Sciatic nerve (tissue), 2 donors: ENCODE data around the gene TEX264. TPM values are rescaled to one million over a fixed set of nuclear protein-coding genes. Genes with fewer than 3 reads are reported as not detected.

Experiments used
- ATAC-seq: fragments of 200-7000 bp; cut with Tn5 transposase; one replicate; pipeline ENCODE4 v1.9.1; 2020; ENCODE audit warnings: mild to moderate bottlenecking, moderate library complexity
- DNase-seq: peaks from one replicate; pipeline ENCODE4 v3.0.0-alpha.2; 2020; ENCODE audit warnings: low spot score
- intact Hi-C: fragments of 100-400 bp; cut with DNase I; formaldehyde crosslinking; loops from one replicate; pipeline ENCODE4 v1.14.2; 2022
- total RNA-seq: library from RNA; stranded (reverse); fragmentation: NEBNext Ultra II Directional; extraction: Animal tissue kit (Norgen Biotek cat#: 25700); gene quantifications from one replicate; pipeline ENCODE4 v1.2.1, GENCODE V29; 2021
- donor health status: DM: no; HTN: no; CAD: no.
- donor health status: DM: no; HTN: no; CAD: no.

Gene TEX264
- total RNA-seq, 1 donor from 2014 or later: 35.8 TPM

DNA sequence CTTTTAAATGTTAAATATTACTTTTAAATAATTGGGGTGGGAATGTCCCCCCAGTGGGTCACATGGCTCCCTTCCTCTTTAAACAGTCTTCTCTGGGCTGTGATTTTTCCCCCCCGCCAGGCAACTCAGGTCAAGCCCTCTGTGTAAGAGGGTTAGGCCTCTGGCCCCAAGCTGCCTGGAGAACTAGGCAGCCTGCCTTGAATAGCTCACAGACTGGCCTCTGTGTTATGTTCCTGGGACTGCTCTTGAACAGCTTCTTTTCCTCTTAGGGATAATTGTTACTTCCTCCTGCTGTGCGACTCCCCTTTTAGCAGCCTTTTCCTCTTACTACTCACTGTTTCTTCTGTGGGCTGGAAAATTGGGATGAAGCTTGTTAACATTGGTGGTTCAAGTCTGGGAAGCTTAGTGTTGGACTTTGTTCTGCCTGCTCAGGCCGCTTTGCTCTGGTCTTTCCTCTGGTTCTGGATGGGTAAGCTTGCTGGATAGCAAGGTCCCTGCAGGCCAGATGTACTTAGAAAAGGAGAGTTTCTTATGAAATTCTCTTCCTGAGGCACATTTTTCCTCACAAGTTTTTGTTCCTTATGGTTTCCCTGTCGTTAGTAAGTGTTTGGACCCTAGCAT, 2.2 kb downstream of the TEX264 start:
- ATAC-seq (no peak), DNase-seq (peak; percentile 27)
- intact Hi-C loops: no loop called here

DNA sequence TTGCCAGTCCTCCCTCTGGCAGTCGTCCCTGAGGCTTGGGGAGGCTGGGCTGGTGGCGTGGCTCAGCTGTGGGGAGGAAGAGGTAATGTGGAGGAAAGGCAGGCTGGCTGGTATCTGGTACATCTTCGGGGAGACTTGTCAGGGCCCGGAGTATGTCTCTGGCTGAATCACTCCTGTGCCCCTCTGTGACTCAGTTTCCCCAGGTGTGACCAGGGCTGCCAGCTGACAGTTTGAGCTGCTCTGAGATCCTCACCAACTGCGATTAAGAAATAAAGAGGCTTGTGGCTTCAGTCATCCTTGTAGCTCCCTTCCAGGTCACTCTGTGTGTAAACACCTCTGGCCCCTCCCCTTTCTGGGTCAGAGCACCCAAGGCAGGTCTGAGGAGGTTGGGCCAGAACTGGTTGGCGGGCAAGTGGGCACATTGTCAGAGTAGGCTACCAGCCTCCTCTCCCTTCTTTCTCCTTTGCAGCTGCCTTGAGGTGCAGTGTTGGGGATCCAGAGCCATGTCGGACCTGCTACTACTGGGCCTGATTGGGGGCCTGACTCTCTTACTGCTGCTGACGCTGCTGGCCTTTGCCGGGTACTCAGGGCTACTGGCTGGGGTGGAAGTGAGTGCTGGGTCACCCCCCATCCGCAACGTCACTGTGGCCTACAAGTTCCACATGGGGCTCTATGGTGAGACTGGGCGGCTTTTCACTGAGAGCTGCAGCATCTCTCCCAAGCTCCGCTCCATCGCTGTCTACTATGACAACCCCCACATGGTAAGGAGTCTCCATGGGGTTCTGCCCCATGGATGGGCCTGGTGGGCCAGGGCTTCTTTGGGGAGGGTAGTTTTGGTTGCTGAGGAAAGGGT, 3.0 kb downstream of the TEX264 start:
- DNase-seq: peak; percentile 45
- ATAC-seq: no peak
- intact Hi-C loops: no loop called here

DNA sequence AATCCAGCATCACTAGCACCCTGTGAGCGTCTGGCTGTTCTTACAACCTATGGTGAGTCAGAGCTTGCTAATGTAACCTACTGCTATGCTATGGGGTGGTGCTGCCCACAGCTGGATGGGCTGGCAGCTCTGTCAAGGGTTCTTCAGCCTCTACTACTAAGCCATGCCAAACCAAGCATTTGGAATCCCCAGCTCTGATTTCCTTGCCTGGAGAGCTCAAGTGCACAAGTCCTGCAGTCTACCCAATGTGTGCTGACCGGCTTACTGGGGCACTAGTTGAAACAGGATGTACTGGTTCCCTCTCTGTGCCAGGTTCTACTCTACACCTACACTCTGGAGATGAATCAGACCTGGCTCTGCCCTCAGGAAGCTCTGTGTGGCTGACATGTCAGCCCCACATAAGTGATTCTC, 4.2 kb downstream of the TEX264 start:
- intact Hi-C loops: loop anchor here (5.0 kb wide), 1 partner anchor 173 kb away; the partner anchor contains the start of gene DCAF1
- DNase-seq: peak; percentile 6
- no peak for ATAC-seq

DNA sequence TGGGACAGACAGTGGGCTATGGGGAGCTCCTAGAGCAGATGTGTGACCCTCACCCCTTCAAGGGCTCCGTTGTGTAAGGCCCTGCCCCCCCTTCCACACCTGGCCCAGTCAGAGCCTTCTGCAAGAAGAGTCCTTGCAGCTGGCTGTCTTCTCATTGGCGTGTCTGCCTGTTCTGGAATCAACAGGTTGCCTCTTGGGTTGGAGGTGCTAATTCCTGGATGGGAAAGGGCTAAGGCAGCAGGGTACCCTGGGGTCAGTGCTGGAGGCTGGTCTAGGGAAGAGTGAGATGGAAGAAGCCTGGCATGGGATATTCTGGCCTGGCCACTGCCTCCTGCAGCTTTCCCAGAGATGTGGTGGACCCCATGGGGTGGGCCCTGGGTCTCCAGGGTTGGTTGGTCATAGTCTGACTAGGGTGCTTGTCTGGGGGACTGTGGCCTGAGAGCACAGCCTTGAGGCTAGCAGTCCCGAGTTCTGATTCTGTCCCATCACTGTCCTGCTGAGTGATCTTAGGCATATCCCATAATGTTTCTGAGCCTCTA, 5.1 kb downstream of the TEX264 start:
- intact Hi-C loops: loop anchor here (5.0 kb wide), 1 partner anchor 174 kb away; the partner anchor contains the start of gene DCAF1
- DNase-seq: no peak
- ATAC-seq: no peak

DNA sequence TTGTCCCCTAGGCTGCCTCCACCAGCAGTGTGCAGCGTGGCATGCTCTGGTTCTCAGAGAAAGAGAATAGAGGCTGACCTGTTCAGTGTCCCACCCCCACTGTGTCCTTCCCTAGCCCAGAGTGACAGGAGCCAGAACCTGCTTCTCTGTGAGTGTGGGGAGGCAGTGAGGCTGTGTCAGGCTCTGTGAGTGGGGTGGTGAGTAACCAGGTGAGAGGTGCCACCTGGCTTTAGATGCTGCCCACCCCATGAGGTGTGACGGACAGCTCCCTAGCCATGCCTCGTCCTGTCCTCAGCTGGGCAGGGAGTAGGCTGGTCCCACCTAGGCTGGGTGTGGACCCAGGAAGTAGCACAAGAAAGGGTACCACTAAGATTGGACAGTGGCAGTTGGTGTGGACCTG, 6.3 kb downstream of the TEX264 start:
- intact Hi-C loops: loop anchor here (5.0 kb wide), 1 partner anchor 175 kb away; the partner anchor contains the start of gene DCAF1
- DNase-seq (no peak), ATAC-seq (no peak)

DNA sequence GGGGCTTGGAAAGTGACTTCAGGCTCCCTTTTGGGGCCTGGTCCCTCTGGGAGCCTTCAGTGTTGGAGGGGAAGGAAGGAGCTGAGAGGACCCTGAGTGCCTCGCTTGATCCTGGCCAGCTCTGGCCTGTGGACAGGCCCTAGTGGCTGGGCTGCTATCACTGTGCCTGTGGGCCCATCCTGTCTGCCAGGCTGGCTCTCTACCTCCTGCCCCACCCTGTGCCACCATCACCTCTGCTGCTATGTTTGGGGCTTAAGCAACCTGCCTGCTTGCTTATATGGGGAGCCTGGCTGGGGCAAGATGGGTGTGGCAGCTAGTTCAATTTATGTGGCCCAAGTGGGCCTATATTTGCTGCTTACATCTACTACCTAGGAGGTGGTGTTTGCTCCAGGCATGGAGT, 7.1 kb downstream of the TEX264 start:
- ATAC-seq (no peak), DNase-seq (no peak)
- intact Hi-C loops: loop anchor here (5.0 kb wide), 1 partner anchor 176 kb away; the partner anchor contains the start of gene DCAF1

DNA sequence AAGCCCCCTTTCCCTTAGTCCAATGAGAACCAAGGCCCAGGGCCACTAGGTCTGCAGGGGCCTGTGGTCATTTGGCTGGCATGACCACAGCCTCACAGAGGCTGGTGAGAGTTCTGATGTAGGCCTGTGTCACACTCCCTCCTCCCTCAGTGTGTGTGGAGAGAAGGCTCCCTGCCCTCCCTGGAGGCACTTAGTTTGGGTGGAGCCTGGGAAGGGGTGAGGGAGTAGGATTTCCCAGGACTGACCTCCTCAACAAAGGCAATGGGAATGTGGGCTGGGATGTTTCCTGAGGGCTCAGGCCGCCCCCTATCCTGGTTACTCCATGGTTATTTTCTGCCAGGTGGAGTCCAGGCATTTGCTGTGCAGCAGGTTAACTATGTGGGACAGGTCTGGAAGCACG, 7.6 kb downstream of the TEX264 start:
- ATAC-seq (no peak), DNase-seq (no peak)
- intact Hi-C loops: loop anchor here (5.0 kb wide), 1 partner anchor 176 kb away; the partner anchor contains the start of gene DCAF1

DNA sequence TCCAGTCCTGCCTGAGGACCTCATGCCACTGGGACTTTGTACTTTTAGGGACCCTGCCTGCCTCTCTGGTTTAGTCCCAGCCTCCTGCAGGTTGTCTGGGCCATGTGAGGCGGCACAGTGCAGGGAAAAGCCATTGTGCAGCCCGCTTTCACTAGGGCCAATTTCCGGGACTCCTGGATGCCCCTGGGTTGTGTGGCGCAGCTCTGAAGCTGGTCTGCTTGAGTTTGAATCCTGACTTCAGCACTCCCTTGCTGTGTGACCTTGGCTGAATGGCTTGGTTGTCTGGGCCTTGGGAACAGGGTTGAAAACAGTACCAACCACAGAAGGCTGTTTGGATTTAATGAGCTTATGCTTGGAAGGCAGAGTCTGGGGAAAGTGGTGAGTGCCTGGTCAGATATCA, 8.3 kb downstream of the TEX264 start:
- ATAC-seq (no peak), DNase-seq (no peak)
- intact Hi-C loops: loop anchor here (5.0 kb wide), 1 partner anchor 177 kb away; the partner anchor contains the start of gene DCAF1

DNA sequence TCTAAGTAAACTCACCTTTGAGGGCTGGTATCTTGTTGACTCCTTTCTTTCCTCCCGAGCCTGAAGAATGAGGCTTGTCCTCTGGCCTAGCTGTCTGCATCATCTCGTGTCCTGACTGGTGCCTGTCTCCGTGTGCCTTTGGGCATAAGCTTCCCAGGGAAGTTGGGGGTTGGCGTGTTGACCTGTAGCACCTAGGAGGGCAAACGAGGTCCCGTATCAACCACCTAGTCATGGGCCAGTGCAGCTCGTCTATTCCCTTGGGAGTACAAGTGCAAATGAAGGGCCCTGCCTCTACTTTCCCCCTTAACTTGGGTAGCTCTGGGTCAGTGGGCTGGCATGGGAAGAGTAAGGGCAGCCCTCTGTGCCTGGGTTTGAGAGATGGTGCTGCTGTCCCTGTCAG, 8.7 kb downstream of the TEX264 start:
- ATAC-seq (no peak), DNase-seq (no peak)
- intact Hi-C loops: loop anchor here (5.0 kb wide), 2 partner anchors 177 to 1112 kb away; partner anchors contain the start of genes C3orf18, DCAF1 and HEMK1

DNA sequence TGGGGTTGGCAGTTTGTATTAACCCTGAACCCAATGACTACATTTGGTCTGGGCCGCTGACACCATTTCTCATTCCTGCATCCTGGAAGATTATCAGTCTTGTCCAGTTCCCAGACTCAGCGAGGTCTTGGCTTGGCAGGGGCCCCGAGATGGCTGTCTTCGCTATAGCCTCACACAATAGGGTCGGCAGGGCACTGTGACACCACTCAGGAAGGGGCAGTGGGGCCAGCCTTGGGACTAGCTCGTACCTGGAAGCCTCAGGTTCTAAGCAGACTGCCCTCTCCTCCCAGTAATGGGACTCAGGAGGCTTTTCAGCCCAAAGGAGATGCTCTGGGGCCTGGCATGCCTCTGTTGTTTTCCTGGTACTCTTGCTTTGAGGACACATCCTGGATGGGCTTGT, 9.1 kb downstream of the TEX264 start:
- intact Hi-C loops: loop anchor here (5.0 kb wide), 1 partner anchor 1113 kb away; the partner anchor contains the start of genes C3orf18 and HEMK1
- no peak for ATAC-seq
- no peak for DNase-seq

DNA sequence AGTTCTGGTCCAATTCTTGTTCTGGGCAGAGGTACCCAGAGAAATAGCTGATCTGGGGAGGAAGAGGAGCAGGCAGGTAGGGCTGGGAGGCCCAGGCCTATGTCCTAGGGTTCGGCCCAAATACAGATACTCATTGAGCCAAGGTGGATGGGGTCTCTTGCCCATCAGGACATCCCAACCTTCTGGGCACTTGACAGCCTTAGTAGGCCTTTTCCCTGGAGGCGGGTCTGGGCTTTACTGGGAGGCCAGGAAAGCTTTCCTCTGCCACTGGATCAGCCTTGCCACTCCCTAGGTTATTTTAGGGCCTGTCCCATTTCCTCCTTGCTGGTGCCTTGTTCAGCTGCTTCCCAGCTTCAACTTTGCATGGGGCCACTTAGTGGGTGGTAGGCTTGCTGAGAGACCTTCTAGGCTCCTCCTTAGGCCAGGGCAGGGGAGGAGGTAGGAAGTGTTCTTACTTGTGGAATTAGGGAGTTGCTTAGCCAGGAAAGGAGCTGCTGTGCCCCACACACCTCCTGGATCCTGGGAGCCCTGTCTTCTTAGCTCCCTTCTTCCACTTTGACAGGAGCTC, 9.7 kb downstream of the TEX264 start:
- no peak for ATAC-seq
- intact Hi-C loops: loop anchor here (5.0 kb wide), 1 partner anchor 1113 kb away; the partner anchor contains the start of genes C3orf18 and HEMK1
- DNase-seq: no peak

DNA sequence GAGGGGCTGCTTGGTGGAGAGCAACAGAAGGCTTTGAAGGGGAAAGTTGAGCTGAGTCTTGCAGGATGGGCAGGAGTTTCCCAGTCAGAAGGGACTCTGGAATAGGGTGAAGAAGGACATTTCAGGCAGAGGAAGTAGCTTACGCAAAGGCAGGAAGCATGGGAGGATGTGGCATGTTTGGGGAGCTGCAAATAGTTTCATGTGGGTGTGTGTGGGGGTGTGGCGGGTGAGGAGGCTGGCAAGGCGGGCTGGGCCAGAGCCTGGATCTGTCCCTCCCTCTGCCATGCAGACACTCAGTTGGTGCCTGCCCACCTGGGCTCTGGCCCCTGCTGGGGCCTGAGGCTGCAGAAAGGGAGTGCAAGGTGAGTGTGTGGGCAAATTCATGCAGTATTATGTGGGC, 10.4 kb downstream of the TEX264 start:
- ATAC-seq (peak; percentile 70), DNase-seq (no peak)
- intact Hi-C loops: loop anchor here (5.0 kb wide), 1 partner anchor 1114 kb away; the partner anchor contains the start of genes C3orf18 and HEMK1

DNA sequence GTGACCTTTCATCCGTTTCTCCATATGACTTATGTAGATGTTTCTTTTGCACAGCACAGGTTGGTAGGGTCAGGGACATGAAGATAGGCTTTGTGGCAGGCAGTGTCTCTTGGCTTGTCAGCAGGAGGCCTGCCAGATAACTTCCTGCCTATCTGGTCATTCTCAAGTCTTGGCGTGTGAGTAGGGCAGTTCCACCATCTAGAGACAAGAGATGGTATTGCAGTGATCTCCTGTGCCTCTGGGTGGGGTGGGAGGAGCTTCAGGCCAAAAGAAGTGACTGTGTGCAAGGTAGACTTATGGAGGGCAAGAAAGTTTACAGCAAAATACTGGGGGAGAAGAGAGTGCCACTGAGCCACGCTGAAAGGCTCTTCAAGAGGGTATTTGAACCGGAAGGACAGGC, 11.0 kb downstream of the TEX264 start:
- ATAC-seq: peak; percentile 91
- intact Hi-C loops: loop anchor here (5.0 kb wide), 1 partner anchor 1115 kb away; the partner anchor contains the start of genes C3orf18 and HEMK1
- DNase-seq: no peak

DNA sequence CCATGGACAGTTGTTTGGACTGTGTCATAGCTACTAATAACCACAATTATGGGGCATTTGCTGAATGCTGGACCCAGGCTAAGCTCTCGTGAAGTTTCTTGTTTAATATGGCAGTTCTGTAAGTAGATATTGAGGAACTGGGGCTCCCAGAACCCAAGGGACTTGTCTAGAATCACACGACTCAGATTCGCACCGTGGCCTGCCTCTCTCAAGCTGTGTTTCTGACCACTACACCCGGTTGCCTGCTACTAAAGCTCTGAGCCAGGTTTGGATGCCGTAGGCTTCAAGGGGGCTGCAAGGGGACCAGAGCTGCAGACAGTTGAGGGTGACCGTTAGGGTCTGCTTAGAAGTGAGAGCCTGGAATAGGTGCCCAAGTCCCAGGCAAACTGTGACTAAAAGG, 11.5 kb downstream of the TEX264 start:
- DNase-seq: no peak
- ATAC-seq: no peak
- intact Hi-C loops: loop anchor here (5.0 kb wide), 1 partner anchor 1115 kb away; the partner anchor contains the start of genes C3orf18 and HEMK1

DNA sequence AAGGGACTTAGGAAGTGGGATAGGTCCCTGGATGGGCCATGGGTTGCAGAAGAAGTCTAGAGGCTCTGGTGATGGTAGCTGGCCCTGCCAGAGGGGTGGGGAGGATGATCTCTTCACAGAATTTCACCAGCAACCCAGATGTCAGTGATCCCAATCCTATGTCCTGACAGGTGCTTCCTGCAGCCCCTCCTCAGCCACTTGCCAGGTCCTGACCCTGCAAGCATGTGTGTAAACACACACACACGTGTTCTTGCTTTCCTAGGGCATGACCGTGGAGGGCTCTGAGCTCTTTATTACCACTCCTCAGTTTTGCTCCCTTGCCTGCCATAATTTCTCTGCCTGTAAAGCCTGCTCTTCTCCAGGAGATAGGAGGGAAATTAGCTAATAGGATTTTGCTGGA, 12.5 kb downstream of the TEX264 start:
- intact Hi-C loops: loop anchor here (5.0 kb wide), 1 partner anchor 1116 kb away; the partner anchor contains the start of genes C3orf18 and HEMK1
- ATAC-seq: no peak

DNA sequence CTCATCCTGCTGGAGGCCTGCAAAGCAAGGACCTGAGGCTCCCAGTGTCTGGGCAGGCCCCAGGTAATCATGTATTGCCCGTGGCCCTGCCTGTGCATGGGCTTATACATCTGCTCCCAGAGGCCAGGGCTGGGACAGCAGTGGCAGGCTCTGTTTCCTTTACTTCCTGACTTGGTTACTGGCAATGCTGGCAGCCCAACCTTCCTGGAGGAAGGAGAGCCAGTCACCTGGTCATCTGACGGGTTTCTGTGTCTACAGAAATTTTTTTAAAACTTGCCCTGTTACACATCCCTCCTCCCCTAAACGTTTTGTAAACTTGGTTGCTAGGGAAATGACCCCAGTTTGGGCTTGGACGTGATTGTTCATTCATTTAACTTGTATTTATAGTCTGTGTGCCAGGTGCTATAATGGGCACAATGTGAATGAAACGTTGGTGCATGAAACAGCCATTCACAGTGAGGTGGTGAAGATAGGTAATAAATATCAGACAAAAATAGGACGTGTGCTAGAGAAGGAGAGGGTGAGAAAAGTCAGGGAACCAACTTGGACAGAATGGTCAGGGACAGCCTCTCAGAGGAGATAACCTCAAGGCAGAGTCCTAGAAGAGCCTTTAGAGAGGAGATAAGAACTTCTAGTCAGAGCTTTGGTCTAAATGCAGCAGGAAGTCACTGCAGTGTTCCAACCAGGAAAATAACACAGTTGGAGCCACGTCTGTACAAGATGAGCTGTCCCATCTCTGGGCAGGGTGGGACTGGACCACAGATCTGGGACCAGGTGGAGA, 14.1 kb downstream of the TEX264 start:
- ATAC-seq (no peak), DNase-seq (no peak)
- intact Hi-C loops: loop anchor here (5.0 kb wide), 1 partner anchor 1118 kb away; the partner anchor contains the start of genes C3orf18 and HEMK1

More for the DNA sequence above, 12.5 kb downstream of the TEX264 start:
- no peak for DNase-seq

DNA sequence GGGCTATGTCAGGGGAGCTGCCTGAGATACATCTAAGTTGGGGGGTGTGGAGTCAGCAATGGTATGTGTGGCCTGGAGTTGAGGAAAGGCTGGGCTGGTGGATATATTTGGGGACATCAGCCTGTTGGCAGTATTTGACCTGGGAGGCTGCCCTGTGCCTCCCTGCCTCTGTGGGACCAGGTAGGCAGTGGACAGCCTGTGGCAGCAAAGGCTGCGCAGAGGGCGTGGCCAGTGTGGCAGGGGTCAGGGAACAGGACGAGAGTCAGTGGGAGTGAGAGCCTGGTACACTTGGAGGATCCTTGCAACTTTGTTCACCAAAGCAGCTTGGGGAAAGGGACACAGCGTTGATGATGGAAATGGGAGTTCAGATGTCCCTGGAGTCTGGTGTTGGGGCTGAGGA, 15.0 kb downstream of the TEX264 start:
- ATAC-seq: no peak
- intact Hi-C loops: no loop called here
- no peak for DNase-seq
